HG03469 (cell line): ENCODE results near the gene WARS2.

ENCODE experiments used
- ATAC-seq: cut with Tn5 transposase; IDR thresholded peaks from one replicate; pipeline ENCODE4 v1.9.1; 2021; ENCODE audit warnings: mild to moderate bottlenecking, moderate library complexity, moderate number of reproducible peaks; ENCODE audit not compliant: unreplicated experiment

Gene WARS2

DNA sequence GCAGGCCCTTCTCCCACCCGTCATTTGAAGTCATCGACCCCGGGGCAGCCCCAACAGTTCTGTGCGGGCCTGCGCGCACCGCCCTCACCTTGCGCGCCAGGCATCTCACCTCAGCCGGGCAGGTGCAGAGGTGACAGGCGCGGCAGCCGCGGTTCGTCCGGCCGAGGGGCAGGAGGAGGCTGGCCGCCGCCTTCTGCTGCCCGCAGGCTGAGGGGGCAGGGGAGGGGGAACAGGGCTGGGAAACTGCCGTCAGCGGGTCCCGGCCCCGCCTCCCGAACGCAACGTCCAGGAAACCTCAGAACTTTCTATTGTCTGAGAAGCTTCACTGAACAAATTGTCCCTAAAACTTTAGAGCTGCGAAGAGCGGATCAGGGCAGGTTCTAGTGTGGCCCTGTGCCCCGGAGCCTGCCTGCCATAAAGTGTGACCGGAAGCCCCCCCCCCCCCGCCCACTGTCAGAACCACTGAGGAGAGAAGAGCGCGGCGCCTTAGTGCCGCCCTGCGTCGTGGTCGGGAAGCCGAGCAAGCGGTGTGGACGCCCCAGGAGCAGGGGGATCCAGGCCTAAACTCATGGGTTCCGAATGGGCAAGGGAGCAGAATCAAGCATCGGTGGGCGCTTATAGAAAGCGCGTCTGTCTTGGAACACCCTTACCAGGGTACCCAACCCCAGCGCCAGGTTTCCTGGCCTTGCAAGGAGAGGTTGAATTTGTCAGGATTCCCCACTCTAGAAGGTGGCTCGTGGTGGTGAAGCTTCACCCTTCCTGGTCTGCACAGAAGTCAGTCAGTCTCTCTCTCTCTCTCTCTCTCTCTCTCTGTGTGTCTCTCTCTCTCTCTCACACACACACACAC, 139.0 kb downstream of the WARS2 start:
- ATAC-seq: no peak

DNA sequence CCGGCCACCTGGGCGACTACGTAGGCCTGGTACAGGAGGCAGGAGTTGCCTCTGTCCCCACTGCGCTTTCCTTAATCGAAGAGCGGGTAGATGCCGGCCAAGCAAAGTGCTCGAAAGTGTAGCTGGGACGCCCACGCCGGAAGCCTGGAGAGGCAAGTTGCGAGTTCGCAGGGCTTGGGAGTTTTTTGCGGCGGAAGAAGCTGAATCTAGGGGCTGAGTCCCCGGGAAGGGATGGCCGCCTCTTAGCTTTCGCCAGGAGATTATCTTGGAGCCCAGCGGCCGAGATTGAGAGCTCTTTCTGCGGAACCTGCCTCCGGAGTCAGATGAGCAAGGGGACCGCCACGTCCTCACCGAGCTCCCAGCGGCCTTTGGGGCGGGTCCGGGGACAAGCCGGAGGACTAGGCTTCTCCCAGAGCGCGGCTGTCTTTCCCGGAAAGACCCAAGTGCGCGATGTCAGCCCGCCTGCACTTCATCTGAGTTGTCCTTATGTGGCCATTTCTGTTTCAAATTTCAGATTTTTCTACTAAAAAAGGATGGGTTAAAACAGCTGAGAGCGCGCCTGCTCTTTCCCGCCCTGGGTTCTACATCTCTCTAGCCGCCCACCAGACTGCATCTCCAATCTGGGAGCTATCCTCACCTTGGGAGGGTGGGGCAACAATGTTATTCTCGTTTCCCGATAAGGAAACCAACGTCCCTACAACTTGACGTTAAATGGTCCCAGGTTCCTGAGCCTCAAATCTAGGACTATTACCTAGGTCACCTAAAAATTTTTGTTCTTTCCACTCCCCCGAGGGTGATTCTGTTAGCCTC, 139.9 kb downstream of the WARS2 start:
- ATAC-seq: no peak

DNA sequence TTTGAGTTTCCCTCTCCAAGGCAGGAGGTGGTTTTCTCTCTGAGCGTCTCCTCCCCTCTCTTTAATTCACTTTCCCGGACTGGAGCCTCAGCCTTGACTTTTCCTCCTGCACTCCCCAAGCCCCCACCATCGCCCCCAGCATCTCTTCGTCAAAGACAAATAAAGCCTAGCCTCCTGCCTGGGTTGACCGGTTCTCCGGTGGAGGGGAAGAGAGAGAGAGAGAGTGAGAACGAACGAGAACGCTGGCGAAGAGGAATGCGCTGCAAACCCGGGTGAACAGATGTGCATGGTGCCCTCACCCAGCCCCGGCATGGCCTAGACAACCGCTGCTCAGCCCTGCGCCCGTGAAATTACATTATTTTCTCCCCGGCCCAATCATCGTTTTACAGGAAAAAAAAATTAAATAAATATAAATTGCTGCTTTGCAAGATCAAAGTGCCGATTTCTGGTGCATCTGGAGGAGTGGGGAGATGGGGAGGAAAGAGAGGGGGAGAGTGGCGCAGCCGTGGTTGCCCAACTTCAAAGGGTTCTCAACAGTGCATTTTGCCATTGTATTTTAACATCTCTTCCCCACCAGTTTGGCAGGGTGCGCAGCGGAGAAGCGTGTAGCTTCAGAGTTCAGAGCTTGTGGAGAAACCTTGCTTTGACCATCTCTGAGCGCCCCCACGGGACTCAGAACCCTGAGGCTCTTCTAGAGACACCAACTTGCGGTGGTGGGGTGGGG, 140.9 kb downstream of the WARS2 start:
- ATAC-seq: no peak

DNA sequence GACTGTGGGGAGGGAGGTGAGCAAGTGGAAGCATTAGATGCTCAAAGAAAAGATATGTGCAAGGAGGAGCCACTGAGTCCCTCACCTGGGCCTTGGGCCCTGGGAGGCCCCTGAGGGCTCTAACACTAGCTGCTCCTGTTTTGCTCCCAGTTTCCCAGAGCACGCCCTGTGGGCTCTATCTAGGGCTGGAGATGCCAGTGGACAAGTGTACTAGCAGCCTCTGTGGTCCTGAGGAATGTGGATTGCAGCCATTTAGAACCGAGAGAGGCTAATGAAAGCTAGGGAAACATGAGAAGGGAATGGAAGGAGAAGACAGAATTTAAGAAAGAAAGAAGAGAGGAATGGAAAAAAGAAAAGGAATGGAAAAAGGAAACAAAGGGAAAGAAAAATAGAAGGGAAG, 142.3 kb downstream of the WARS2 start:
- ATAC-seq: no peak

DNA sequence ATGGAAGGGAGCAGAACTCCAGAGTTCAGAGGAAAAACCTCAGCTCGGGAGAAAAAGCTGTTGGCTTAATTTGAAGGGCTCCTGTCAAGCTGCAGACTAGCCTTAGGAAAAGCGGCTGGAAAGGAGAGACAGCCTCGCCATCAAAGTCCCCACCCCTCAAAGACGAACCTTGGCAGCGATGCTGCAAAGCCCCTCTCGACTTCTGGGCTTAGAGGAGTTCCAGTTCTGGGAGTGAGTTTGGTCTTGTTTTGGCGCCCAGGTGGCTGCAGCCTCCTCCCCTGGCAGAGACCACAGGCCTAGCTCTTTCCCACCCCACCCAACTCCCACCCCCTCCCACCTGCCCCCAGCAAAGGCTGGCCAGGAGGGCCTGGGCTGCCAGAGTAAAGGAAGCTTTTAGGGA, 143.2 kb downstream of the WARS2 start:
- ATAC-seq: no peak

DNA sequence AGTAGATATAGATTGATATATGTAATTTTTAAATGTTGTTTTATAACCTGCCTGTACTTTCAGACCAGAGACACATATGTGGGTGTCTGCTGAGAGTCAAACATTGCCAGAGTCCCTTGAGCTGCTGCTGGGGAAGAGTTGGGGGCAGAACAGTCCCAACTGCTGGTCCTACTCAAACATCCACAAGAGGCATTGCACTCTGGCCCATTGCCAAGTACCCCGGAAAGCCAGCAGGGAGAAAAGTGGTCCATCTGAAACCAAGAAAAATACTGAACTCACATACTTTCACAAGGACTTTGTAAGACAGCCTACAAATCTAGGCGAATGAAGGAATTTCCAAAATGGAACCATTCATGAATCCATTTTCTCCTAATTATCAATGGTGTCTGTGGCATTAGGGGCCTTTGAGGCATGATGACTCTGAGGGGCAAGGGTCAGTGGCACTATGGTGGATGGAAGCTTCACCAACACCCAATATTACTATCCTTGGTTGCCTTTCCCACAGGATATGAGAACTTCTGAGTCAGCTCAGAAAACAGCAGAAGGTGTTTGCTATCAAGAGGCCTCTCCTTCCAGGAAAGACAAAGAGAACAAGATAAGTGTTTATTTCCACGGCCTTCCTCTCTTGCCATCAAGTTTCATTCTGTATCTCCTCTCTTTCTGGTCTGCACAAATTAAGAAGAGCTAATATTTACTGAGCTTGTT, 145.0 kb downstream of the WARS2 start:
- ATAC-seq: no peak

DNA sequence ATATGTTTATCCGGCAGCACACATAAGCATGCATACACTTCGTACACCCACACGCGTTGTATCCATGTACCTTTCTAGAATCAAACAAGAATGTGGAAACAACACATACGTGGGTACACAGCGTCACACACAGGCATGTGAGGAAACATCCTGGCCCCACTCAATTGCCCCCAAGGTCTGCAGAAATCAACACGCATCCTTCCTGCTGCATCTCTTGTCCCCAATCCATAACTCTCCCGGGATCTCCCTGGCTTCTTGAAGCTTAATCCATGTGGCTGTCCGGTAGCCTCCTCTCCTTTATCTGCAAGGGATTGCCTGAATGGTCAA, 146.8 kb downstream of the WARS2 start:
- ATAC-seq: no peak

DNA sequence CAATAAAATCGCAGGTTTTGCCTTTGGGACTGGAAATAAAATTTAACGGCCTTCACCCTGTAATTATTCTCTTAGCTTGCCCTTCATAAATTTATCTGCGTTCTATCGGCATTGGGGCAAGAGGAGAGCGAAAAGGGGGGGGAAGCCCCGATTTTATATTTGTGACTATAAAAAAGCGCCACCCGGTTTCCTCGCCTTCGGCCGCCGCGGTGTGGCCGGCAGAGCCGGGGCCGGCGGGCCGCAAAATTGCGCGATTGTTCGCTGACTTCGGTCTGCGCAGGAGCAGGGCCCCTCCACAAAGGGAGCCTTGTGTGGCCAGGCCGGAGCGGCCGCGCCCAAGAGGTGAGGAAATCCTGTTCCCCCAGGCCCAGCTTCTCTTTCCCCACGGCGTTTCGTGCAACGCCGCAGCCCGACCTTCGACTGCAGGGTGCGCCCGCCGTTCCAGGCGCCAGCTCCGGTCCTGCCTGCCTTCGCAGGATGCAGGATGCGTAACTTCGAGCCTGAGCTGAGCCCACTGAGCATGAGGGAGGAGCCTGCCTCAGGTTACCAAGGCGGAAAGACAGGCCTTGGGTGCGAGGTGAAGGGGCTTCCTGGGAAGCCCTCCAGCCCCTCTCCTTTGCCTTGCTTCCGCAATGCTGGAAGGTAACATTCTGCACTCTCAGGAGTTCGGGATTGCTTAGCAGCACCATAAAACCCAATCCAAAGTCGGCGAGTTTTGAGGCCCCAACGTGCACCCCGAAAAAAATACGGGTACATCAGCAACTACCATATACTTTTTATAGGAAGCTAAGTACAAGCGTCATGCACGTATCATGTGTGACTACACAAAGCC, 147.4 kb downstream of the WARS2 start:
- no peak for ATAC-seq

DNA sequence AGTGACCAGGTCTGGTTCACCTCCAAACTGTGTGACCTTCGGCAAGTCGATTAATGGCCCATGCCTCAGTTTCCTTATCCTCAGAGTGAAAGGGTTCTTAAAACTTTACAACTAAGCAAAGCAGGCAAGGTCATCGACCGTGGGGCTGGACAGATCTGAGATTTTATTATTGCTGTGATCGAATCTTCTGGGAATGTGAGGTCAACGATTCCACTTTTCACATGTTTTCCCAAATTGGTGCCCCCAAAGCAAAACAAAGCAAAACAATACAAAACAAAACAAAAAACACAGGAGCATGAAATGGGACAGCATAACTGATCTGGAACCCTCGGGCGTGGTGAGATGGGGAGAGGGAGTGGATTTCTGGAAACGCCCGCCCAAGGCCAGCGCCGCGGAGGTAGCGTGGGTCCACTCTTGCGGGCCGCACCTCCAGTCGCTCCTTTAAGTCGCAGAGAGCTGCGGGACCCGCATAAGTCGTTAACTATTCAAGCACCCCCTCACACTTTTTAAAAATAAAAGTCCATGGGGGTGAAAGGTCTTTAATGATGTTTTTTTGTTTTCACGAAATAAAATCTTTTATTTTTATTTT, 148.1 kb downstream of the WARS2 start:
- no peak for ATAC-seq

DNA sequence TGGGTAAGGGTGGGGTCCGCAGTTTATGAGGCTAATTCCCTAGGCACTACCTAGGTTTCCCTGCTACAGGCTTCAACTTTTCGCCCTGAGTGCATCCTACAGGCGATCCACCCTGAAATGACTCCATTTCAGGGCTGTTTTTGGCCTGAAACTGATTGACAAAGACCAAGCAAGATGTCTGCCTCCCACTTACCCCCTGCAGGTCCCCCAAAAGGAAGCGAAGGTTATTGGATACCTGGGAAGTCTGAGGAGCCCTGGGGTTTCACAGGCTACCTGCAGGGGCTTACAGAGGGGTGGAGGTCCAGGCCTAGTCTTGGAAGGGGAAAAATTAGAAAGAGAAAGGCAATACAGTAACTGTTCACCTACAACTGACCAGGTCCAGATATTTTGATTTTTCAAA, 149.0 kb downstream of the WARS2 start:
- ATAC-seq: no peak

DNA sequence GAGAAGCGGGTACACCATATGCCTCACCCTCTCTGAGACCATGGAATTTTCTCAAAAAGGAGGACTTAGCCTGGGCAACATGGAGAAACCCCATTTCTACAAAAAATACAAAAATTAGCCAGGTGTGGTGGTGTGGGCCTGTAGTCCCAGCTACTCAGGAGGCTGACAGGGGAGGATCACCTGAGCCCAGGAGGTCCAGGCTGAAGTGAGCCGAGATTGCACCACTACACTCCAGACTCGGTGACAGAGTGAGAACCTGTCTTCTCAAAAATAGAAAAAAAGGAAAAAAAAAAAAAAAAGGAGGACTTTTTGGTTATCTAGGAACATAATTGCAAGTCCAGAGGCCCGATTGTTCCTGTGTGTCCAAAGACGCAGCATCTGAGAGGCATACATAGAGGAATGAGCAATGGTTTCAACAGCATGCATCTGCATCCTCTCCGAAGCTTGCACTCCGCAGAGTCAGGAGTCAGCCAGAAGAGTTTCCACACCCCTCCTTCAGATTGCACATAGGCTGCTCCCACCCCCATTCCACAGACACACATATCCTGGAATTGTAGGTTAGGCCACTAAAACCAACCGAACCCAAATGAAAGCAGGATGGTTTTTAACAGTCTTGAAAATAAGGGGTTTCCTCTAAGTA, 149.8 kb downstream of the WARS2 start:
- ATAC-seq: no peak

DNA sequence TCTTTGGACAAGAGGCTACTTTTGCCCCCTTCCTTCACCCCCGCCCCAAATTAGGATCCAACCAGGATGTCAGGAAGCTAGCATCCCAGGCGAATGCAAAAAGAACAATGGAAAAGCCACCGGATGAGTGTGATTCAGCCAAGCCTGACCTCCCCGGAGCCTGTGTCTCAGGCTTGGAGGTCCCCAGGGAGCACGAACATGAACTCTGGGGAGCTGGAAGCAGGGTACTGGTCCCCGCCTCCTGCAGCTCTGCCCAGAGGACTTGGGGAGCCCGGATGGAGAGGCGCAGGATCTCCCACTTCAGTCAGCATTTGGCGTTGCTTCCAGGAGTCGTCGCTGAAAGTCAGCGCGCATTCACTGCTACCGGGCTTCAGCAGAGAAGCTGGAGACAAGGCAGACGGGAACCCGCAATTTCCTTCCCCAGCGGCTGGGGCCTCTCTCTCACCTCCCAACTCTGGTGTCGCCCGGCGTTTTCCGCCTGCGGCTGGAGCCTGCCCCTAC, 150.5 kb downstream of the WARS2 start:
- ATAC-seq: no peak

DNA sequence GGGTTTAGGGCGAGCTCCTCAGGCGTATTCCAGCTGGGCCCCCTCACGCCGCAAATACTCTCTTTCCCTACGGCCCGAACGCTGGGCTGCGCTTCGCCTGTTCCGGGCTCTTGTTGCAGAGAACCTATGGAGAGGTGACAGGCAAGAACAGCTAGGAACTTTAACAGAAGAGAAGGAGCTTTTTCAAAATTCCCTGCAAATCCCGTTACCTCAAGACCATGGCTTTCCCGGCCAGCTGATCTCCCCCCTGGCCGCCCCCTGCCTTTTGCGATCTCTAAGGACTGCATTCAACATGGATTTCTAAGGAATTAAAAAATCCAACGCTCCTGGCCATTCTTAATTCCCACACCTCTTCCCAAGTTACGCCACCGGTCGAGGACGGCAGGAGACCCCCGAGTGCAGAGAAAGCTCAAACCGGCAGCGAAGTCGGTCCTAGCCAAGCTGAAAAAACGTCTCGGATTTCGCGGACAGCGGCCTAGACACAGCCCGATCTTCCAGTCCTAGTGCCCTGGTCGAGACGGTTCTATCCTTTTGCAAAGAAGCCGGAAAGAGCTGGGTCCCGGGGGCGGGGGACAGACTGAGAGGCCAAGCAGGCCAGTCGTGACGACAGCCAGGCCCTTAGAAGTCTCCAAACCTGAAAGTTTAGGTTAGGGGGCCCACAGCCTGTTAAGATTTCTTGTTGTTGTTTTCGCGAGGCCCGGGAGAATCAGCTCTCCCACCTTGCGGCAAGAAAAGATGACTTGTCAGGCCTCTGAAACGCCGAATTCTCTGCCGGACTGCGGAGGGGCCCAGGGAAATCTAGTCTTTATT, 151.2 kb downstream of the WARS2 start:
- ATAC-seq: no peak

DNA sequence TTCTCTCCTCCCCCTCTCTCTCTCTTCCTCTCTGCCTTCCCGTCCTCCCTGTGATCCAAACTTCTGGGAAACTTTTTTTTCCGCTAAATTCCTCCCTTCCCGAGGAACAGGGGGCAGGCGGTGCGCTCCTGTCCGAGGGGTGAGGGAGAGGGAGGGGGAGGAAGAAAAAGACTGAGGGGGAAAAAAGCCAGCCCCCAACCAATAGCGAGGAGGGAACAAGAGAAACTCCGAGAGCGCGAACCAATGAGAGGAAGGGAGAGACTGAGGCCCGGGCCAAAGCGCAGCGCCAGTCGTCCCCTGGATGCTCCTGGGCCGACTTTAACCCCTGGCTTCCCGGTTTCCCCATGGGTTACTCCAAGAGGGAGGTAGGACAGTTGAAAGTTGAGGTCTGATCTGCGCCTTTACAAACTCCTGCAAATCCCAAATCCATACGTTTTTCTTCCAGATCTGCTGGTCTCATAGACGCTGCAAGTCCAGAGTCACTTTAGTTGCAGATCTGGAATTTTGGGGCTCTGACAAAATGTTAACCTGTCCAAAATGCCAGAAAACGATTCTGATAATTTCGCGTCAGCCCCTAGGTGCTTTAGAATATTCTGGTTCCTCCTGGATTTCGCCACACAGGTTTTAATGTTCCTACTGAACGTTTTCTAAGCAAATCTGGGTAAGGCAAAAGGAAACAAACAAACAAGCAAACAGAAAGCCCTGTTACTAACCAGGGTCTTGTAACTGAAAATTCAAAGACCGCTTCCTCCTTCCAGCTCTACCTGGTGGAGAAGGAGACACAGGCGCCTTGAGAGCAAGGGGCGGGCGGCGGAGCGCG, 152.1 kb downstream of the WARS2 start, which contains the start of gene TBX15:
Gene TBX15 (minus strand): TSS at position 158 of the 820 bp plus-strand sequence. CDS start 548 bp downstream, outside the sequence.
- ATAC-seq: no peak

DNA sequence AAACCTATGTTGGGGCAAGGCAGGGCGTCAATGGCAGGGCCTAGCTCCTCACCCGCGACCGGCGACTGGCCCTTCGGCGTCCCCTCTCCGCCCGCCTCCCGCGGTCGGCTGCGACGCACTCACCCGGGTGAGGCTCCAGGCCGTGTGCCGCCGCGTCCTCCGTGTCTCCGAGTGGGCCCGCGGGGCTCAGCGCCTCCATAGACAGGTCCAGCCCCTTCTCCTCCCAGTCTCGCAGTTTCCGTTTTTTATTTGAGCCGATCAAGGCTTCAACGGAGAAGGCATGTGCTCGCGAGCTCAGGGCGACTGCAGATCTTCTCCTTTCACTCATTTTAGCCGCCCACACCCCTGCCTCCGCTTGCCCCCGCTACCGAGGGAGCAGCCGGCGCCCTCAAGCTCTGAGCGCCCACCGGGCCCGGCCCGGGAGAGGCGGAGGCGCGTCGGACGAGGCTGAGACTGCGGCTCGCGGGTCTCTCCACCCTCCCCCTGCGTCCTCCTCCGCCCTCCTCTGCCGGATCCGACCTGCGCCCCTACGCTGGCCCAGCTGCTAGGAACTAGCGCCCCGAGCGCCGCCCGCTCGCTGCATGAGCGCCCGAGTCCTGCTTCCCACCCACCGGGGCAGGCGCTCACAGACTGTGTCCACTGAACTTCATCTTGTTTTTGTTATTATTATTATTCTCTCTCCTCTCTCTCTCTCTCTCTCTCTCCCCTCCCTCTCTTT, 152.8 kb downstream of the WARS2 start:
- no peak for ATAC-seq
